H1 (cell line): ENCODE results near the gene GMPPA. TPM values are rescaled to one million over a fixed set of nuclear protein-coding genes. Genes with fewer than 3 reads are reported as not detected.
A peak's percentile ranks its signal among the peaks of the same experiment; 100 is the strongest.

ENCODE experiments used
- CTCF ChIA-PET: fragments of 300-600 bp; sonication (Branson Sonifier 250); formaldehyde crosslinking; loops from one replicate; lab custom pipeline; 2021; ENCODE audit not compliant: partially characterized antibody; lab: Charles Lee
- POLR2A ChIA-PET: fragments of 300-600 bp; sonication (Branson Sonifier 250); formaldehyde crosslinking; loops from one replicate; lab custom pipeline; 2021; ENCODE audit warnings: inconsistent platforms; ENCODE audit not compliant: partially characterized antibody; lab: Charles Lee
- DNase-seq, 2 experiments: peaks; one replicate each; pipeline versions ENCODE4 v3.0.0 to v3.0.0-alpha.2; 2010 to 2022; ENCODE audit warnings: low spot score in 2 of 2, low read depth in 1 of 2, mixed read lengths in 1 of 2
- FAIRE-seq: peaks from 2 replicates; lab custom pipeline; 2011; peaks lifted over from hg19 to GRCh38; lab: Jason Lieb, UNC
- H2AFZ ChIP-seq: 2 replicates; pipeline ENCODE4 v1.8.1; 2012; ENCODE audit warnings: low read length, inconsistent platforms
- H2AK5ac ChIP-seq: 2 replicates; pipeline ENCODE4 v1.6.1; 2013; ENCODE audit warnings: low read depth, low read length
- H2BK120ac ChIP-seq: replicated peaks from 2 replicates; pipeline ENCODE3; 2013; ENCODE audit warnings: low read depth, low read length, inconsistent platforms
- H2BK12ac ChIP-seq: 2 replicates; pipeline ENCODE4 v1.6.1; 2013; ENCODE audit warnings: low read depth, low read length
- H2BK15ac ChIP-seq: 2 replicates; pipeline ENCODE4 v1.6.1; 2013; ENCODE audit warnings: low read length
- H2BK20ac ChIP-seq: 2 replicates; pipeline ENCODE4 v1.6.1; 2013; ENCODE audit warnings: low read length
- H2BK5ac ChIP-seq: 2 replicates; pipeline ENCODE4 v1.6.1; 2013; ENCODE audit warnings: low read depth, low read length
- H3K14ac ChIP-seq: 2 replicates; pipeline ENCODE4 v1.6.1; 2013; ENCODE audit warnings: inconsistent platforms; ENCODE audit not compliant: insufficient read length
- H3K18ac ChIP-seq: 2 replicates; pipeline ENCODE4 v1.6.1; 2013; ENCODE audit warnings: low read length; ENCODE audit errors: extremely low read depth
- H3K23ac ChIP-seq: 2 replicates; pipeline ENCODE4 v1.6.1; 2013; ENCODE audit warnings: inconsistent platforms; ENCODE audit not compliant: insufficient read length
- H3K23me2 ChIP-seq: 2 replicates; pipeline ENCODE4 v1.6.1; 2013; ENCODE audit warnings: low read depth, low read length
- H3K27ac ChIP-seq: 2 replicates; pipeline ENCODE4 v1.6.1; 2011; ENCODE audit warnings: low read depth, low read length, inconsistent platforms
- H3K27me3 ChIP-seq, 4 experiments: replicated peaks in 1 of 4; 1 replicate in 1 of 4; 2 replicates in 3 of 4; pipeline versions ENCODE4 v1.6.1 to v1.8.1; 2011 to 2013; ENCODE audit warnings: low read length in 3 of 4, mild to moderate bottlenecking in 3 of 4, inconsistent platforms in 2 of 4, mixed read lengths in 2 of 4, moderate library complexity in 1 of 4; ENCODE audit not compliant: control insufficient read depth in 3 of 4, insufficient read depth in 3 of 4; ENCODE audit errors: extremely low read depth in 1 of 4
- H3K36me3 ChIP-seq, 4 experiments: 2 replicates each; pipeline versions ENCODE4 v1.6.1 to v1.8.1; 2011 to 2013; ENCODE audit warnings: mild to moderate bottlenecking in 4 of 4, low read length in 3 of 4, moderate library complexity in 2 of 4, control low read depth in 1 of 4, inconsistent platforms in 1 of 4; ENCODE audit not compliant: insufficient read depth in 4 of 4, control insufficient read depth in 2 of 4
- H3K4ac ChIP-seq: replicated peaks from 2 replicates; pipeline ENCODE3; 2013; ENCODE audit warnings: low read length, low read depth, mixed read lengths, inconsistent platforms; ENCODE audit not compliant: insufficient read length
- H3K4me1 ChIP-seq, 4 experiments: replicated peaks in 1 of 4; 1 replicate in 1 of 4; 2 replicates in 3 of 4; pipeline versions ENCODE4 v1.6.1 to v1.8.1; 2011 to 2013; ENCODE audit warnings: low read length in 3 of 4, inconsistent platforms in 2 of 4, mixed read lengths in 1 of 4; ENCODE audit not compliant: insufficient read depth in 4 of 4, control insufficient read depth in 3 of 4
- H3K4me2 ChIP-seq, 2 experiments: 2 replicates each; pipeline versions ENCODE4 v1.6.1 to v1.8.1; 2011 to 2013; ENCODE audit warnings: low read depth in 2 of 2, low read length in 2 of 2, control low read depth in 1 of 2, inconsistent platforms in 1 of 2, mild to moderate bottlenecking in 1 of 2; ENCODE audit not compliant: insufficient read depth in 1 of 2
- H3K4me3 ChIP-seq, 4 experiments: fragments of 200-600, 300-600 bp in 1 of 4; sonication (generic), shearing (Covaris generic), sonication (Bioruptor Twin) in 1 of 4; 2 replicates each; pipeline versions ENCODE4 v1.5.1 to v1.8.1; 2011 to 2016; ENCODE audit warnings: low read length in 4 of 4, low read depth in 3 of 4, control low read depth in 2 of 4, inconsistent platforms in 2 of 4, mild to moderate bottlenecking in 2 of 4, mixed read lengths in 1 of 4, moderate library complexity in 1 of 4; ENCODE audit not compliant: insufficient read depth in 2 of 4; ENCODE audit errors: extremely low read depth in 1 of 4
- H3K56ac ChIP-seq: replicated peaks from 2 replicates; pipeline ENCODE3; 2013; ENCODE audit warnings: low read depth, mild to moderate bottlenecking, mixed read lengths, low read length, inconsistent platforms; ENCODE audit not compliant: insufficient read length
- H3K79me1 ChIP-seq: 2 replicates; pipeline ENCODE4 v1.6.1; 2013; ENCODE audit warnings: low read depth, low read length, control low read depth
- H3K79me2 ChIP-seq, 2 experiments: 2 replicates each; pipeline versions ENCODE4 v1.6.1 to v1.8.1; 2012 to 2013; ENCODE audit warnings: low read length in 2 of 2, mild to moderate bottlenecking in 2 of 2, inconsistent platforms in 1 of 2; ENCODE audit not compliant: insufficient read depth in 2 of 2, control insufficient read depth in 1 of 2
- H3K9ac ChIP-seq, 4 experiments: replicated peaks in 1 of 4; 1 replicate in 1 of 4; 2 replicates in 3 of 4; pipeline versions ENCODE4 v1.6.1 to v1.8.1; 2011 to 2013; ENCODE audit warnings: low read depth in 3 of 4, low read length in 3 of 4, control low read depth in 2 of 4, mild to moderate bottlenecking in 2 of 4, moderate library complexity in 2 of 4, inconsistent platforms in 1 of 4; ENCODE audit errors: extremely low read depth in 1 of 4
- H3K9me3 ChIP-seq, 2 experiments: 2 replicates each; pipeline versions ENCODE4 v1.6.1 to v1.8.1; 2012 to 2013; ENCODE audit warnings: mild to moderate bottlenecking in 2 of 2, moderate library complexity in 2 of 2, control low read depth in 1 of 2, inconsistent platforms in 1 of 2, low read depth in 1 of 2, low read length in 1 of 2, mixed read lengths in 1 of 2; ENCODE audit not compliant: insufficient read depth in 2 of 2
- H4K20me1 ChIP-seq, 2 experiments: replicated peaks in 1 of 2; 2 replicates each; pipeline versions ENCODE3 to v1.8.1; 2011 to 2013; ENCODE audit warnings: inconsistent platforms in 2 of 2, low read length in 2 of 2, mild to moderate bottlenecking in 1 of 2; ENCODE audit not compliant: insufficient read depth in 2 of 2, control insufficient read depth in 1 of 2
- H4K5ac ChIP-seq: 2 replicates; pipeline ENCODE4 v1.6.1; 2013; ENCODE audit warnings: low read length, low read depth, mixed read lengths, inconsistent platforms; ENCODE audit not compliant: insufficient read length
- H4K8ac ChIP-seq: 2 replicates; pipeline ENCODE4 v1.8.0; 2013; ENCODE audit warnings: mild to moderate bottlenecking, moderate library complexity, low read length, inconsistent platforms; ENCODE audit not compliant: insufficient read depth; ENCODE audit errors: extremely low read depth
- H4K91ac ChIP-seq: replicated peaks from 2 replicates; pipeline ENCODE3; 2013; ENCODE audit warnings: low read length, mixed read lengths, inconsistent platforms; ENCODE audit not compliant: insufficient read length
- CBX5 ChIP-seq: fragments of 300-800, 300-1000 bp; sonication (generic); IDR thresholded peaks from 2 replicates; pipeline ENCODE4 v1.7.1; 2016; ENCODE audit warnings: antibody characterized with exemption, low read length, low read depth
- CEBPB ChIP-seq: IDR thresholded peaks from 2 replicates; pipeline ENCODE4 v1.6.1; 2012; ENCODE audit warnings: low read depth, low read length
- CTCF ChIP-seq, 3 experiments: IDR thresholded peaks; 1 replicate in 2 of 3; 2 replicates in 1 of 3; pipeline versions ENCODE4 v1.5.1 to v1.6.1; 2011; ENCODE audit warnings: low read length in 3 of 3, mild to moderate bottlenecking in 3 of 3, inconsistent platforms in 2 of 3, low read depth in 1 of 3, moderate library complexity in 1 of 3; ENCODE audit not compliant: insufficient read depth in 1 of 3; ENCODE audit errors: control extremely low read depth in 1 of 3
- EP300 ChIP-seq, 2 experiments: IDR thresholded peaks; 1 replicate in 1 of 2; 2 replicates in 1 of 2; pipeline ENCODE4 v1.6.1; 2011 to 2012; ENCODE audit warnings: low read depth in 2 of 2, low read length in 2 of 2, mild to moderate bottlenecking in 2 of 2, borderline replicate concordance in 1 of 2, inconsistent platforms in 1 of 2, moderate library complexity in 1 of 2
- FOSL1 ChIP-seq: IDR thresholded peaks from 2 replicates; pipeline ENCODE4 v1.6.1; 2011; ENCODE audit warnings: mild to moderate bottlenecking, low read depth, low read length, moderate library complexity; ENCODE audit not compliant: insufficient read depth
- WGBS, 2 experiments: shearing (Covaris generic) in 1 of 2; methylation state at CpG; one replicate each; pipeline versions ENCODE4 v1.1.6 to v1.1.7; 2013 to 2015; ENCODE audit warnings: low lambda C conversion rate in 2 of 2, mixed read lengths in 2 of 2, inconsistent platforms in 1 of 2, low coverage in 1 of 2, missing lambda C conversion rate in 1 of 2; ENCODE audit not compliant: insufficient replicate concordance in 2 of 2, insufficient coverage in 1 of 2, insufficient read length in 1 of 2; ENCODE audit errors: extremely low coverage in 1 of 2, missing lambda C conversion rate in 1 of 2; 5-methylcytosine and 5-hydroxymethylcytosine counted together
- polyA plus RNA-seq, 7 experiments: library from polyadenylated mRNA; depleted of rRNA in 3 of 7; stranded (reverse) in 5 of 7; unstranded in 2 of 7; fragments of >200 nt in 5 of 7; fragments of 200-250 nt in 2 of 7; gene quantifications; 1 replicate in 5 of 7; 2 replicates in 1 of 7; 4 replicates in 1 of 7; pipeline versions ENCODE4 v1.2.1 to v1.2.3, GENCODE V29; 2011 to 2013; ENCODE audit warnings: missing spikeins in 2 of 7, mixed read lengths in 2 of 7
- total RNA-seq: library from RNA; stranded (reverse); fragmentation: NEBNext Ultra II Directional; extraction: Animal tissue kit (Norgen Biotek cat#: 25700); gene quantifications from 2 replicates; pipeline ENCODE4 v1.2.1, GENCODE V29; 2021
- TF ChIP-seq, protein P1 (sequence below): IDR thresholded peaks from 2 replicates; pipeline ENCODE4 v1.6.1; 2012; ENCODE audit warnings: inconsistent platforms

The GMPPA gene
- total and polyA plus RNA-seq, 2 of the 8 experiments (the other 6 are each of a cell fraction or from before 2014, with no cell fraction given): 34.3 to 98.8 TPM

GRCh38 chr2:219521066-219521880, 22.6 kb downstream of the GMPPA start:
- H3K56ac ChIP-seq: no peak overlapping the region
- no peak overlapping the region for H3K4ac ChIP-seq
- H3K14ac ChIP-seq: no peak overlapping the region
- DNase-seq: peak in 1 of 2 experiments; percentile 86
- ChIA-PET CTCF (interaction anchor here (1.0 to 113.1 kb wide), 12 partner anchors 8 to 223 kb away, joined by 3 to 7248 read pairs (median 16); partner anchors contain the start of genes ASIC4, DES, DNPEP and GMPPA), POLR2A (interaction anchor here (0.6 to 5.5 kb wide), 9 partner anchors 10 to 36 kb away, joined by 3 to 36 read pairs (median 6); partner anchors contain the start of gene GMPPA)
- H3K4me1 ChIP-seq: peaks cover 0 to 28% (median 19%) of the 10 kb centered on the region in 4 experiments; a peak in 6 of 7 replicates
- H3K27ac ChIP-seq: no peak overlapping the region
- H3K27me3 ChIP-seq: peaks cover 0 to 14% (median 4%) of the 10 kb centered on the region in 4 experiments; a peak in 3 of 7 replicates
- H2BK15ac ChIP-seq: peak overlapping the region; percentile 51; the same call in 1 of the 2 replicates
- H4K8ac ChIP-seq: no peak overlapping the region
- peak overlapping the region; percentile 16; the same call in 1 of the 2 replicates for H2BK5ac ChIP-seq
- no peak for FAIRE-seq
- peaks cover 2% of the 10 kb centered on the region; the same call in 1 of the 2 replicates for H3K23me2 ChIP-seq
- H2AFZ ChIP-seq: no peak overlapping the region
- H3K36me3 ChIP-seq: no peaks in the 10 kb centered on the region
- peak overlapping the region; percentile 81 to 92 for H3K4me2 ChIP-seq
- no peak overlapping the region for H2BK120ac ChIP-seq
- H3K23ac ChIP-seq: no peak overlapping the region
- H4K20me1 ChIP-seq: peaks cover 0 to 2% of the 10 kb centered on the region in 2 experiments
- peak overlapping the region; percentile 82; the same call in 1 of the 2 replicates for H2BK20ac ChIP-seq
- no peaks in the 10 kb centered on the region for H3K9me3 ChIP-seq
- H2AK5ac ChIP-seq: peak overlapping the region; percentile 45; the same call in 1 of the 2 replicates
- no peaks in the 10 kb centered on the region for H3K79me2 ChIP-seq
- peak overlapping the region; percentile 88 for H4K91ac ChIP-seq
- WGBS, 2 experiments: 20% methylated on average over 13 of the region's 14 CpGs; no CpG with 5 or more reads in 1 of the 2 experiments
- peak overlapping the region; percentile 38 for H4K5ac ChIP-seq
- no peaks in the 10 kb centered on the region for H3K79me1 ChIP-seq
- peak overlapping the region; percentile 97; the same call in 1 of the 2 replicates for H2BK12ac ChIP-seq
- H3K4me3 ChIP-seq: peak overlapping the region in 1 of 4 experiments; percentile 63; a peak in 1 of 8 replicates
- H3K9ac ChIP-seq: no peak overlapping the region
- peak overlapping the region; percentile 40; the same call in 1 of the 2 replicates for H3K18ac ChIP-seq
- TF ChIP-seq, protein P1, sequence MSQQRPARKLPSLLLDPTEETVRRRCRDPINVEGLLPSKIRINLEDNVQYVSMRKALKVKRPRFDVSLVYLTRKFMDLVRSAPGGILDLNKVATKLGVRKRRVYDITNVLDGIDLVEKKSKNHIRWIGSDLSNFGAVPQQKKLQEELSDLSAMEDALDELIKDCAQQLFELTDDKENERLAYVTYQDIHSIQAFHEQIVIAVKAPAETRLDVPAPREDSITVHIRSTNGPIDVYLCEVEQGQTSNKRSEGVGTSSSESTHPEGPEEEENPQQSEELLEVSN: 0 out of 2 replicates have a peak, but pooled peaks have one; percentile 9
- TF ChIP-seq CEBPB: no peak; the same call in 1 of the 2 replicates
- TF ChIP-seq CTCF (IDR thresholded peaks at IDR 0.05; ENCODE audit: control extremely low read depth in 1 of 3, insufficient read depth in 1 of 3, low read depth in 1 of 3, low read length in 3 of 3): peak in 2 of 3 experiments; percentile 92 to 94; a peak in 3 of 4 replicates
- TF ChIP-seq FOSL1: no peak
- 0 out of 3 replicates have a peak, but pooled peaks of 1 of the 2 experiments have one; percentile 54 for TF ChIP-seq EP300 (IDR thresholded peaks at IDR 0.05; ENCODE audit: borderline replicate concordance in 1 of 2, low read depth in 2 of 2, low read length in 2 of 2)
- no peak for TF ChIP-seq CBX5
